Erythroblast (primary cell): ENCODE data around the gene KCNMA1.

Experiments used
- DNase-seq, 2 experiments: peaks; one replicate each; lab custom pipeline; 2025; lab: John Stamatoyannopoulos, UW
- GATA1 ChIP-seq: IDR thresholded peaks from 2 replicates; pipeline ENCODE4 v1.6.1; 2011; ENCODE audit warnings: low read depth, mild to moderate bottlenecking, control low read depth, low read length, moderate library complexity
- POLR2A ChIP-seq: IDR thresholded peaks from 2 replicates; pipeline ENCODE4 v1.6.1; 2011; ENCODE audit warnings: mild to moderate bottlenecking, low read length

The KCNMA1 gene

DNA sequence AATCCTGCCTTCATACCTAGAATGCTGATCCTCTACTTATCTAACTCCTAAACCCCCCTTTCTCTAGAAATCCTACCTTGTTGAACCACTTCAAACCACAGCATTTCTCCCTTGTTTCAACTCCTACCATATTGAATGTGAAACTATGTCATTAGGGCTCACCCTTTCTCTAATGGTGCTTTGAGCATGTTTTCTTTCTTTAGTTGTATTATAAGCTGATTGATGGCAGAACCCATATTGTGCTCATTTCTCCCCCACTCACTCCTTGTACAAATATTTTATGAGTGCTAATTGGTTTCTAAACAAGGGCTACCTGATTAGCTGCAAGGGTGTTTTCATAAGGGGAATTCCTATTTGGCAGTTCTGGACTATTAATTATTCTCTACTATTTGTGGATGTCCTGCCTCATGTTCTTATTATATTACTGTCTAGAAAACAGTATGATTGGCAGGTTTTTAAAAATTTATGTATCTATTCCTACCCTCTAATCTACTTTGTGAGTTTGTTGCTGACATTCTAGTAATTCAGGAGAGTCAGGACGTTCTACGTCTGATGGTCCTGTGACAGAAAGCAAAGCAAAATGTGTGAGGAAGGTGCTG, 765.8 kb downstream of the KCNMA1 start:
- DNase-seq = no peak

DNA sequence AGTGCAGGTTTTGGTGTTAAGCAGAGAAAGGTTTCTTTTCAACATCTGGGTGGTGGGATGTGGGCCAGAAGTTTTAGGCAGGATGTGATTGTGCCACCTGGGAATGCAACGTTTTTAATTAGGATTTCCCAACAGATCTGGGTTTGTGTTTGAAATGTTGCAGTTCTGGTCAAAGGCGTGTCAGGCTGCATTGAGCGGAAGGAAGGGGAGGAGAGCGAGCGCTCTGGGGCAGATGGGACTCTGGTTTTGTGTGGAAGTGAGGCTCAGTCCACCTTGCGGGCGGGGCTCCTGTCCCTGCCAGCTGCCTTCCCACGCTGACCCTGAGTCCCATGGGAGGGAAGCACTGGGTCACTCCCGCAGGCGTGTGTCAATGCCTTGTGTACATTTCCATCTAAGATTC, 767.7 kb downstream of the KCNMA1 start:
- no peak for TF ChIP-seq GATA1
- no peak for TF ChIP-seq POLR2A
- no peak for DNase-seq

More for the DNA sequence above, 765.8 kb downstream of the KCNMA1 start:
- TF ChIP-seq GATA1 (no peak), POLR2A (no peak)

DNA sequence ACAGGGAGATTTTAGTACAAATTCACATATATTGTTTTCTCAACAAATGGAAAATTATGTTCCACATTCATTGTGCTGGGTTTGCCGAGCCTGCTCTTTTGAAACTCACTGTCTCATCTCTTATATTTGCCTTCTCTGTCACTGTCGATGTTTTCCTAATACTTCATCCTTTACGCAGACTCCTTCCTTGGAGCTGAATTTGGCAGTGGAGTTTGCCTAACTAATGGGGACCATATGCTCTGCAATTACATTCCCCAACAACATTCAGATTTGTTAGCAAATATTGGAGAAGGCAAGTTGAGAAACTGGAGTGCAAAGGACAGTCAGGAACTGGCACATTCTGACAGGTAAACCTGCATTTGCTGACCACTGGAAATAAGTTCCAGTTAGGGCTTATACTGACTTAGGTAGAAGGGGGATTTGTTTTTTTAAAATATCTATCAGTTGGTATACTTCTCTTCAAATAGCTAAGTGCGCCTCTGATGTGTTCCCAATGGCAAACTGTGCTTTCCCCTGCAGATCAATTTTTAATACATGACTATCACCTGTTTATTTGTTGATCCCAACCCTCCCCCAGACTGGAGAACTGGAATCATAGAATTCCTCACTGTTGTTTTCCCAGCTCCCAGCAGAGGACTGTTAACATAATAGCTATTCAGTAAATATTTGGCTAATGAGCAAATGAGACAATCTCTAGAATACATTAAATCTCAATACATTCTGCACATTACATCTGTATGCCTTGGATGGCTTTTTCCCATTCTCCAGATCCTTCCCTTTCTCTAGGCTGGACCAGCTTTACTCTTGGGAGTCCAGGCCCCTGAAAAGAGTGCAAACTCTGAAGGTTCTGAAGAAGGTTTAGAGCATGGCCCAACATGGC, 769.3 kb downstream of the KCNMA1 start:
- TF ChIP-seq POLR2A (no peak), GATA1 (no peak)
- no peak for DNase-seq

DNA sequence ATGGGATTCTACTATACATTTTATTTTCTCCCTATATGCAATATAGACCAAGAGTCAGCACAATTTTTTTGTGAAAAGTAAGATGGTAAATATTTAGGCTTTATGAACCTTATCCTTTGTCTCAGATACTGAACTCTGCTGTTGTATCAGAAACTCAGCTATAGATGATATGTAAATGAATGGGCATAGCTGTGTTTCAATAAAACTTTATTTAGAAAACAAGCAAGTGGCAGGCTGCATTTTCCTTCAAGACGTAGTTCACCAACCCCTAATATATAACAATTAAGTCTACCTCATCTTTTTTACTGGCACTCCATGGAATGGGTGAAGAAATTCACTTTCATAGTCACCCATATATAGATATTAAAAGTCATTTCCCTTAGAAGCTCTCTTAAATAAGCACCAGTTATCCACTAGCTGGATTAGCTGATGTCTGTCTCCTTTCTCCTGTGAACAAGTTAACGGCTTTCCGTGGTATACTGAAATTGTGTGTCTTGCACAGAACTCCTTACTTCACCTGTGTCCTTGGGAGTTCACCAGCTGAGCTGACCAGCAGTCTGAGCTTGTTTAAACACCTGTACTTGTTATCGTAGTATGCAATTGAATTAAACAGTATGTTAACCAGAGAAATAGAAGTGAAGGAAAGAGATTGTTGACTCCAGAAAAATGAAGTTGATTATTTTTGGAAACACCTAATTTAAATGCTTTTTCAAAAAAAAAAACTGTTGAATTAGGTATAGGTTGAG, 770.6 kb downstream of the KCNMA1 start:
- TF ChIP-seq POLR2A = no peak
- TF ChIP-seq GATA1 = no peak
- DNase-seq = no peak

DNA sequence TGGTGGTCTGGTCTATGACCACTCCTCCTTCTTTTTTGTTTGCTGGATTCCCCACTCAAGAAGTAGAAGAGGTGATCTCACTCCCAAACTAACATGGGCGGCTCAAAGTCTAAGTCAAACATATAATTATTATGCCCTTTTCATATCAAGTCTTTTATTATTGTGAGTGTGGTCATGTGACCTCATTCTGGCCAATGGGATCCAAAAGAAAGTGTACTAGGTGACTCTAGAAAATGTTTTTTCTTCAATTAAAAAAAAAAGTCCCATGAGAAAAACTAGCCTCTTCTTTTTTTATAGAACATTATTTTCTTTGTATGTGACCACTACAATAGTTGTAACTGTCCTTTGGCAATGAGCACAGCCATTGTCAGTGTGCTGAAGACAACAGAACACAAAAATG, 772.7 kb downstream of the KCNMA1 start:
- no peak for DNase-seq
- TF ChIP-seq POLR2A = no peak
- TF ChIP-seq GATA1 = no peak

DNA sequence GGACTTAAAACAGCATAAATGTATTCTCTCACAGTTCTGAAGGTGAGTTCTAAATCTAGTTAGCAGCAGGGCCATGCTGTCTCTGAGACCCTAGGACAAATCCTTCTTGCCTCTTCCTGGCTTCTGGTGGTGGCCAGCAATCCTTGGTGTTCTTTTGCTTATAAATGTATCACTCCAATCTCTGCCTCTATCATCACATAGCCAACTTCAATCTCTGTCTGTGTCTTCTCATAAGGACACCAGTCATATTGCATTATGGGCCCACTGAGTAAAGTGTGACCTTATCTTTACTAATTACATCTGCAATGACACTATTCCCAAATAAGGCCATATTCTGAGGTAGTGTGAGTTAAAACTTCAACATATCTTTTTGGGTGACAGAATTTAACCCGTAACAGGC, 778.9 kb downstream of the KCNMA1 start:
- DNase-seq = no peak
- TF ChIP-seq POLR2A (no peak), GATA1 (no peak)

DNA sequence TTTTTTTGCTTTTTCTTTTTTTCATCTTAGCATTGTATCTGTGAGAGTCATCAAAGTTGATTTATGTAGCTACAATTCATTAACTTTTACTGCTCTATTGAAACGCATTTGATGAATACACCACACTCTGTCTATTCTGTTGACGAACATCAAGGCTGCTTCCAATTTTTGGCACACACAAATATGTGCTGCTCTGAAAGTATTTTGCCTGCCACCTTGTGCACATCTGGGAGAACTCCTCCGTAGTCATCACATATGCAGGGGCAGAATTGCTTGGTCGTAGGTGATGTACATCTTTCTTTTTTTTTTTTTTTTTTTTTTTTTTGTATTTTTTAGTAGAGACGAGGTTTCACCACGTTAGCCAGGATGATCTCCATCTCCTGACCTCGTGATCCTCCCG, 796.8 kb downstream of the KCNMA1 start:
- DNase-seq = no peak
- no peak for TF ChIP-seq GATA1
- no peak for TF ChIP-seq POLR2A

DNA sequence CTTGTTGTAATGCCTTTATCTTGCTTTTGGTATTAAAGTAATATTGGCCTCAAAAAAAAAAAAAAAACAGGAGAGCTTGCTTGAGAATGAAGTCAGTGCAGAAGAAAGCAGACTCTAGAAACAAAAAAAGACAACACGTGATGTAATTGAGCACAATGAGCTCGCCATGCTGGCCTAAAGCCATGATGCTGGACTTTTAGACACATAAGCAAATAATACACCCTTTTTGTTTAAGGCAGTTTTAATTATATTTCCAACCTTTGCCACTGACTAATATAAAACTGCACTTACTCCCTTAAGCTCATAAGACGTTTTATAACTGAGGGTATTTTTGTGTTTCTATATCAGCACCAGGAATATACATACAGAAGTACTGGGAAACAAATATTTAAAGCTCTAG, 798.3 kb downstream of the KCNMA1 start:
- no peak for TF ChIP-seq GATA1
- no peak for DNase-seq

DNA sequence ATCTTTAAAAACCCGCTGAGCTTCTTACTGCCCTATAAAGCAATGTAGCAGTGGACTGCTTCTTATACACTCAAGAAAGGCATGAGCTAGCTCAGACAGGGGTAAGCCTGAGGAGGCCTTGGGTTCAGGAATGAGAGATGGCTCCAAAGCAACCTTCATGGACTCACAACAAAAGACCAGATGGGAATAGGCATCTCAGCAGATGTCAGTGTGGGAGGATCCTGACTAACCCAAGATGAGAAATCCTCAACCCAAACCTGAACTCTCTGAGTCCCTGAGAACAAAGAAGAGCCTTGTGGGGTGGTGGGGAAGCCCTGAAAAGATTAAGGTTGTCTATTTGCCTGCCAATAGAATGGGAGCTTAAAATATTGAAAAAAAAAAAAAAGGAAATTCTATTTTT, 807.4 kb downstream of the KCNMA1 start:
- no peak for DNase-seq
- no peak for TF ChIP-seq POLR2A
- TF ChIP-seq GATA1 = no peak

DNA sequence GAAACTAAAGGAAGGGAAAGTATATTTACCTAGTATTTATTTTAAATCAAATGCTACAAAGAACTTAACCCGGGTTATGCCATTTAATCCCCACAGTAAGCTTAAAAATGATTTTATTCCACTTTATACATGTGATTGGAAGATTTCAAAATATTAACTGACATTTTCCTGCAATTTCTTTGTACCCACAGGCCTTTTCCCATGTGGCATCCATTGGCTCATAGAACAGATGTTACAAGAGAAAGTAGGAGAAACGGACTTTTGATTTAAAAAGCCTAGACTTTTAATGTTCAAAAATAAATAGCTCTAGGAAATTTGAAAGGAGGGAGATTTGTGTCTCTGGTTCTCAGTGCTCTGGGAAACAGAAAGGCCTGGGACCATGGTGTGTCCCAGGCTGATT, 807.9 kb downstream of the KCNMA1 start:
- TF ChIP-seq POLR2A = no peak
- no peak for TF ChIP-seq GATA1
- no peak for DNase-seq
